ENCODE measurements around the gene AKT3. TPM values are rescaled to one million over a fixed set of nuclear protein-coding genes. Genes with fewer than 3 reads are reported as not detected.
"Not testable (repeated sequence)": the region's sequence is repeated elsewhere in the genome, so short reads cannot be mapped to it uniquely, and the experiment has no call there.

Gene AKT3
- total RNA-seq, 1 donor from 2014 or later = 61.9 TPM

- intact Hi-C loops (cut with DNase I) = no loop called here
- H3K36me3 ChIP-seq = no peaks in the 10 kb centered on the region
- no peaks in the 10 kb centered on the region for H3K4me1 ChIP-seq
- no peaks in the 10 kb centered on the region for H3K27me3 ChIP-seq
- H3K27ac ChIP-seq = no peak overlapping the region
- no peaks in the 10 kb centered on the region for H3K9me3 ChIP-seq
- DNase-seq (ENCODE audit: extremely low spot score in 2 of 2) = no peak
- H3K4me3 ChIP-seq = no peak overlapping the region
- TF ChIP-seq, protein P1, sequence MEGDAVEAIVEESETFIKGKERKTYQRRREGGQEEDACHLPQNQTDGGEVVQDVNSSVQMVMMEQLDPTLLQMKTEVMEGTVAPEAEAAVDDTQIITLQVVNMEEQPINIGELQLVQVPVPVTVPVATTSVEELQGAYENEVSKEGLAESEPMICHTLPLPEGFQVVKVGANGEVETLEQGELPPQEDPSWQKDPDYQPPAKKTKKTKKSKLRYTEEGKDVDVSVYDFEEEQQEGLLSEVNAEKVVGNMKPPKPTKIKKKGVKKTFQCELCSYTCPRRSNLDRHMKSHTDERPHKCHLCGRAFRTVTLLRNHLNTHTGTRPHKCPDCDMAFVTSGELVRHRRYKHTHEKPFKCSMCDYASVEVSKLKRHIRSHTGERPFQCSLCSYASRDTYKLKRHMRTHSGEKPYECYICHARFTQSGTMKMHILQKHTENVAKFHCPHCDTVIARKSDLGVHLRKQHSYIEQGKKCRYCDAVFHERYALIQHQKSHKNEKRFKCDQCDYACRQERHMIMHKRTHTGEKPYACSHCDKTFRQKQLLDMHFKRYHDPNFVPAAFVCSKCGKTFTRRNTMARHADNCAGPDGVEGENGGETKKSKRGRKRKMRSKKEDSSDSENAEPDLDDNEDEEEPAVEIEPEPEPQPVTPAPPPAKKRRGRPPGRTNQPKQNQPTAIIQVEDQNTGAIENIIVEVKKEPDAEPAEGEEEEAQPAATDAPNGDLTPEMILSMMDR (IDR thresholded peaks at IDR 0.05) = no peak
- TF ChIP-seq POLR2AphosphoS5 (IDR thresholded peaks at IDR 0.05; ENCODE audit: insufficient read depth in 1 of 2, low read depth in 1 of 2) (no peak), POLR2A (IDR thresholded peaks at IDR 0.05) (no peak)
Observed at GRCh38 chr1:243814718-243815117, 35.3 kb downstream of the AKT3 start.

DNA sequence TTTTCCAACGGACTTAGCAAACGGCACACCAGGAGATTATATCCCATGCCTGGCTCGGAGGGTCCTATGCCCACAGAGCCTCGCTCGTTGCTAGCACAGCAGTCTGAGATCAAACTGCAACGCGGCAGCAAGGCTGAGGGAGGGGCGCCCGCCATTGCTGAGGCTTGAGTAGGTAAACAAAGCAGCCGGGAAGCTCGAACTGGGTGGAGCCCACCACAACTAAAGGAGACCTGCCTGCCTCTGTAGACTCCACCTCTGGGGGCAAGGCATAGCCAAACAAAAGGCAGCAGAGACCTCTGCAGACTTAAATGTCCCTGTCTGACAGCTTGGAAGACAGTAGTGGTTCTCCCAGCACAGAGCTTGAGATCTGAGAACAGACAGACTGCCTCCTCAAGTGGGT lies 42.7 kb downstream of the AKT3 start:
- H3K36me3 ChIP-seq; H3K9me3 ChIP-seq; DNase-seq (ENCODE audit: extremely low spot score in 2 of 2); H3K27me3 ChIP-seq; intact Hi-C loops (cut with DNase I); H3K4me3 ChIP-seq; H3K4me1 ChIP-seq; H3K27ac ChIP-seq: not testable (repeated sequence)

DNA sequence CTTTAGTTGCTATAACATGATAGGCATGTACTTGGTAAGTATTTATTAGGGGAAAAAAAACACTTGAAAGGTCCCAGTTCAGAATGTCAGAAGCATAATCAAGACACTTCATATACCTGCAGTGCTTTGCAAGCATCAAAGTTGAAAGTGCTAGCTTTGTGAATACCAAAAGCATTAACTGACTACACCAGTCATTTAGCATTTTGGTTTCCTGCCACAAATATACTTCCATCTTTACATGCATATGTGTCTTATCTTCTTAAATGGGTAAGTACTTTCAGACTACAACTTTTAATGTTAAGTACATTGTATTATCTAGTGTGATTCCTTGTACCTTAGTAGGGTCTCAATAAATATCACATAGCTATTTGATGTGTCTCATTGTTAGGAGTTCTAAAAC lies 43.7 kb downstream of the AKT3 start:
- Histone ChIP-seq H3K4me1 (peaks cover 5% of the 10 kb centered on the region), H3K4me3 (no peak overlapping the region), H3K27ac (no peak overlapping the region), H3K36me3 (no peaks in the 10 kb centered on the region), H3K9me3 (no peaks in the 10 kb centered on the region), H3K27me3 (no peaks in the 10 kb centered on the region)
- no peak for DNase-seq (ENCODE audit: extremely low spot score in 2 of 2)
- intact Hi-C loops (cut with DNase I) = no loop called here
- no peak for TF ChIP-seq POLR2A (IDR thresholded peaks at IDR 0.05)
- no peak for TF ChIP-seq POLR2AphosphoS5 (IDR thresholded peaks at IDR 0.05; ENCODE audit: insufficient read depth in 1 of 2, low read depth in 1 of 2)
- TF ChIP-seq, protein P1 (IDR thresholded peaks at IDR 0.05) = no peak

DNA sequence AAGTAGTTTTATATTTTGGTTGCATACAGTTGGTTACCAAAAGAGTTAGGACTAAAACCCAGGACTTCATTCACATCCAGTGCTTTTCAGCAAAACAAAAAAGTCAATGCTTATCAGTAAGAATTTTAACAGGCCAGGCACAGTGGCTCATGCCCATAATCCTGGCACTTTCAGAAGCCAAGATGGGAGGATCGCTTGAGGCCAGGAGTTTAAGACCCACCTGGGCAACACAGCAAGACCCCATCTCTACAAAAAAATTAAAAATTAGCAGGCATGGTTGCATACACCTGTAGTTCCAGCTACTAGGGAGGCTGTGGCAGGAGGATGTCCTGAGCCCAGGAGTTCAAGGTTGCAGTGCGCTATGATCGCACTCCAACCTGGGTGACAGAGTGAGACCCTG lies 47.3 kb downstream of the AKT3 start:
- Histone ChIP-seq H3K4me3 (no peak overlapping the region), H3K9me3 (no peaks in the 10 kb centered on the region), H3K27ac (no peak overlapping the region), H3K4me1 (peaks cover 23% of the 10 kb centered on the region), H3K27me3 (no peaks in the 10 kb centered on the region), H3K36me3 (no peaks in the 10 kb centered on the region)
- TF ChIP-seq POLR2A (IDR thresholded peaks at IDR 0.05) = no peak
- TF ChIP-seq, protein P1 (IDR thresholded peaks at IDR 0.05) = no peak
- no peak for TF ChIP-seq POLR2AphosphoS5 (IDR thresholded peaks at IDR 0.05; ENCODE audit: insufficient read depth in 1 of 2, low read depth in 1 of 2)
- no peak for DNase-seq (ENCODE audit: extremely low spot score in 2 of 2)
- intact Hi-C loops (cut with DNase I) = no loop called here

DNA sequence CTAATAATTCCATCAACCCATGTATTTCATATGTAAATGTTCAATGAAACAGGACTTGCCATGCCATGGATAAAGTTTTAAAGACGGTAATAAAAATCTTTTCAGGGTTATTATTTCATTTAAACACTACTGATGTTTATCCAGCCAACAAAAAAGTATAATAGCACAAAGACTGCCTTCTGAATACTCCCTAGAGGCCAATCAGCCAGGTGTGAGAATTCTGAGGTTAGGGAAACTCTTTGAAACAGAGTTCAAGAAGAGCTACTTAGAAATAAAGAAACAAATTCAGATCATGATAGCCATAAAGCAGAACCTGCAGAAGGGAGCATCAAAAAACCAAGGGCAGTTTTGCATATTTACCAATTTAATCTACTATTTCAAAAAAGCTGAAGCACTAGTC lies 48.7 kb downstream of the AKT3 start:
- Histone ChIP-seq H3K36me3 (no peaks in the 10 kb centered on the region), H3K9me3 (no peaks in the 10 kb centered on the region), H3K4me1 (peaks cover 27% of the 10 kb centered on the region), H3K4me3 (no peak overlapping the region), H3K27me3 (no peaks in the 10 kb centered on the region), H3K27ac (no peak overlapping the region)
- TF ChIP-seq POLR2AphosphoS5 (IDR thresholded peaks at IDR 0.05; ENCODE audit: insufficient read depth in 1 of 2, low read depth in 1 of 2) (no peak), POLR2A (IDR thresholded peaks at IDR 0.05) (no peak)
- TF ChIP-seq, protein P1 (IDR thresholded peaks at IDR 0.05) = no peak
- no peak for DNase-seq (ENCODE audit: extremely low spot score in 2 of 2)
- intact Hi-C loops (cut with DNase I) = no loop called here

GRCh38 chr1:243799908-243800307 lies 50.1 kb downstream of the AKT3 start:
- no peak for TF ChIP-seq POLR2A (IDR thresholded peaks at IDR 0.05)
- no peak for TF ChIP-seq POLR2AphosphoS5 (IDR thresholded peaks at IDR 0.05; ENCODE audit: insufficient read depth in 1 of 2, low read depth in 1 of 2)
- TF ChIP-seq, protein P1 (IDR thresholded peaks at IDR 0.05) = no peak
- H3K4me3 ChIP-seq = no peak overlapping the region
- no peaks in the 10 kb centered on the region for H3K27me3 ChIP-seq
- DNase-seq (ENCODE audit: extremely low spot score in 2 of 2) = no peak
- H3K9me3 ChIP-seq = no peaks in the 10 kb centered on the region
- peaks cover 31% of the 10 kb centered on the region for H3K4me1 ChIP-seq
- H3K27ac ChIP-seq = no peak overlapping the region
- intact Hi-C loops (cut with DNase I) = no loop called here
- H3K36me3 ChIP-seq = no peaks in the 10 kb centered on the region

Data from vagina (tissue), 2 donors.